GM19438 (cell line): ENCODE measurements around the gene RLN3.
A peak's percentile ranks its signal among the peaks of the same experiment; 100 is the strongest.

Experiments
- ATAC-seq: cut with Tn5 transposase; IDR thresholded peaks from one replicate; pipeline ENCODE4 v1.9.1; 2021; ENCODE audit warnings: low read depth; ENCODE audit not compliant: unreplicated experiment

Gene RLN3

GRCh38 chr19:14027856-14028450 lies at the start of gene RLN3:
TSS of gene RLN3 (plus strand) at chr19:14028148. CDS start at chr19:14028205, 57 bp downstream.
- no peak for ATAC-seq

GRCh38 chr19:13978351-13979243 lies 49.4 kb upstream of the RLN3 start:
- ATAC-seq: no peak

GRCh38 chr19:13979244-13979615 lies 48.7 kb upstream of the RLN3 start:
- ATAC-seq: no peak

- ATAC-seq: no peak
These were observed 48.3 kb upstream of the RLN3 start for GRCh38 chr19:13979686-13980085.

- no peak for ATAC-seq
These were observed 47.6 kb upstream of the RLN3 start for GRCh38 chr19:13980340-13980739.

GRCh38 chr19:13981021-13981420 lies 46.9 kb upstream of the RLN3 start:
- ATAC-seq: no peak

- ATAC-seq: no peak
These were observed 46.5 kb upstream of the RLN3 start for GRCh38 chr19:13981467-13981866.

GRCh38 chr19:13981988-13982501 lies 45.9 kb upstream of the RLN3 start:
- no peak for ATAC-seq

- ATAC-seq: no peak
These were observed 45.2 kb upstream of the RLN3 start for GRCh38 chr19:13982773-13983172.

GRCh38 chr19:13983213-13983889 lies 44.6 kb upstream of the RLN3 start:
- ATAC-seq: no peak

- no peak for ATAC-seq
These were observed 43.8 kb upstream of the RLN3 start for GRCh38 chr19:13984186-13984585.

GRCh38 chr19:13984875-13985741 lies 42.8 kb upstream of the RLN3 start:
- ATAC-seq: no peak

GRCh38 chr19:13985771-13986347 lies 42.1 kb upstream of the RLN3 start:
- peak; percentile 19 for ATAC-seq

- ATAC-seq: peak; percentile 78
These were observed 41.5 kb upstream of the RLN3 start for GRCh38 chr19:13986348-13986904.

- ATAC-seq: no peak
These were observed 40.7 kb upstream of the RLN3 start for GRCh38 chr19:13987101-13987890.

- ATAC-seq: no peak
These were observed 38.5 kb upstream of the RLN3 start for GRCh38 chr19:13989487-13989886.

GRCh38 chr19:13990085-13990484 lies 37.9 kb upstream of the RLN3 start:
- ATAC-seq: no peak

GRCh38 chr19:13992025-13992424 lies 35.9 kb upstream of the RLN3 start:
- no peak for ATAC-seq
